Suprapubic skin (tissue), 4 donors: ENCODE data around the gene AKR7A2. TPM values are rescaled to one million over a fixed set of nuclear protein-coding genes. Genes with fewer than 3 reads are reported as not detected.
A peak's percentile ranks its signal among the peaks of the same experiment; 100 is the strongest.
"Not testable (repeated sequence)": the region's sequence is repeated elsewhere in the genome, so short reads cannot be mapped to it uniquely, and the experiment has no call there.

Experiments
- DNase-seq, 2 donors: peaks; one replicate each; pipeline ENCODE4 v3.0.0-alpha.2; 2019; ENCODE audit warnings: low spot score in 2 of 2
- H3K27ac ChIP-seq: fragments of 200-600 bp; sonication (generic); one replicate; pipeline ENCODE4 v1.5.1; 2019
- H3K27me3 ChIP-seq: fragments of 200-600 bp; sonication (generic); one replicate; pipeline ENCODE4 v1.5.1; 2019
- H3K36me3 ChIP-seq: fragments of 200-600 bp; sonication (generic); one replicate; pipeline ENCODE4 v1.5.1; 2019
- H3K4me1 ChIP-seq: fragments of 200-600 bp; sonication (generic); one replicate; pipeline ENCODE4 v1.5.1; 2019
- H3K4me3 ChIP-seq: fragments of 200-600 bp; sonication (generic); one replicate; pipeline ENCODE4 v1.5.1; 2019; ENCODE audit warnings: mild to moderate bottlenecking
- H3K9me3 ChIP-seq: fragments of 200-600 bp; sonication (generic); one replicate; pipeline ENCODE4 v1.5.1; 2019
- CTCF ChIP-seq, 2 donors: fragments of 200-600 bp in 1 of 2; fragments of 450-650 bp in 1 of 2; sonication (generic) in 1 of 2; IDR thresholded peaks; one replicate each; pipeline ENCODE4 v1.5.1; 2016 to 2019; ENCODE audit warnings: antibody characterized with exemption in 2 of 2, mild to moderate bottlenecking in 1 of 2, moderate library complexity in 1 of 2
- EP300 ChIP-seq: sonication (generic); formaldehyde crosslinking; IDR thresholded peaks from one replicate; pipeline ENCODE4 v1.6.1; 2017; ENCODE audit warnings: antibody characterized with exemption
- POLR2A ChIP-seq, 2 donors: fragments of 450-650 bp; IDR thresholded peaks; one replicate each; pipeline ENCODE4 v1.6.1; 2017; ENCODE audit warnings: antibody characterized with exemption in 2 of 2, mild to moderate bottlenecking in 2 of 2, moderate library complexity in 2 of 2
- POLR2AphosphoS5 ChIP-seq, 3 donors: sonication (generic); formaldehyde crosslinking; IDR thresholded peaks; one replicate each; pipeline ENCODE4 v1.6.1; 2017; ENCODE audit warnings: antibody characterized with exemption in 3 of 3
- WGBS: methylation state at CpG from one replicate; pipeline ENCODE4 v1.1.5; 2018; 5-methylcytosine and 5-hydroxymethylcytosine counted together
- total RNA-seq, 4 donors: library from RNA; depleted of rRNA; stranded (reverse); fragments of >200 nt; gene quantifications; one replicate each; pipeline ENCODE4 v1.1.0, GENCODE V29; 2016

Gene AKR7A2
- total RNA-seq, 4 donors from 2014 or later, result 64.8 to 95.6 (median 69.4) TPM

- no peak for DNase-seq
- WGBS, result 80% methylated on average over 8 of the region's 8 CpGs
- H3K27ac ChIP-seq, result no peak overlapping the region
- peaks cover 9% of the 10 kb centered on the region for H3K4me1 ChIP-seq
- H3K9me3 ChIP-seq, result no peaks in the 10 kb centered on the region
- peaks cover 17% of the 10 kb centered on the region for H3K36me3 ChIP-seq
- H3K27me3 ChIP-seq, result no peaks in the 10 kb centered on the region
- H3K4me3 ChIP-seq, result no peak overlapping the region
- TF ChIP-seq POLR2AphosphoS5 (IDR thresholded peaks at IDR 0.05) (no peak), CTCF (IDR thresholded peaks at IDR 0.05) (no peak), EP300 (no peak), POLR2A (IDR thresholded peaks at IDR 0.05) (no peak)
These were observed 27.1 kb downstream of the AKR7A2 start for GRCh38 chr1:19284881-19285280.

DNA sequence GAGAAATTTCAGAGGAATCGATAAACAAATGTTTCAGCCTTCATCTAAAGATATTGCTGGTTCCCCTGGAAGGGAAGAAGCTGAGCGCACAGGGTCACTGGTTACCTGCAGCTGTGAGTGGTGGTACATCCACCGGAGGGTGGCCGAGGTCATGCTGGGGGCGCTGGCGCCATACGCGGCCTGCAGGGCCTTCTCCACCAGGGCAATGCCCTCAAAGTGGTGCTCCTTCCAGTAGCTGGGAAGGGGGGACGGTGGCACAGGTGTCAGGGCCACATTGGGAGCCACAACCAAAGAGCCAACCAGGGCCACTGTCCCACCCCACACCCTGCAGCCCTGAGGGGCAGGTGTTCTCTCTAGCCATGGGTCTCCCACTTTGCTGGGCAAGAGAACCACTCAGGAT is 28.1 kb downstream of the AKR7A2 start:
- TF ChIP-seq POLR2AphosphoS5 (IDR thresholded peaks at IDR 0.05) (no peak), POLR2A (IDR thresholded peaks at IDR 0.05) (no peak), EP300 (no peak), CTCF (IDR thresholded peaks at IDR 0.05) (no peak)
- no peaks in the 10 kb centered on the region for H3K27me3 ChIP-seq
- H3K9me3 ChIP-seq, result no peaks in the 10 kb centered on the region
- DNase-seq, result no peak
- H3K27ac ChIP-seq, result no peak overlapping the region
- H3K36me3 ChIP-seq, result peaks cover 17% of the 10 kb centered on the region
- H3K4me1 ChIP-seq, result peaks cover 4% of the 10 kb centered on the region
- WGBS, result 96% methylated on average over 9 of the region's 9 CpGs
- H3K4me3 ChIP-seq, result no peak overlapping the region

DNA sequence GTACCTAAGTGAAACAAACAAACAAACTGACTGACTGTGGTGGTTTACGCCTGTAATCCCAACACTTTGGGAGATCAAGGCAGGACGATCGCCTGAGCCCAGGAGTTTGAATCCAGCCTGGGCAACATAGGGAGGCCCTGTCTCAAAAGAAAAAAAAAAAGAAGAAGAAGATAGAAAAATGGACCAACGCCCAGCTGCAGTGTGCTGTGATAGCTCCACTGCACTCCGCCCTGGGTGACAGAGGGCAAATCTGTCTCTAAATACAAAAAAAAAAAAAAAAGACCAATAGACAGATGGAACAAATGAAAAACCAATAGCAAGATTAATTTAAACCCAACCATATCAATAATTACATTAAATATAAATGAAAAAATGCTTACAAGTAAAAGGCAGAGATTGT is 37.3 kb downstream of the AKR7A2 start:
- DNase-seq, result no peak
- H3K27me3 ChIP-seq, result peaks cover 5% of the 10 kb centered on the region
- TF ChIP-seq CTCF (IDR thresholded peaks at IDR 0.05), result no peak
- no peak for TF ChIP-seq EP300
- TF ChIP-seq POLR2A (IDR thresholded peaks at IDR 0.05), result no peak
- no peak for TF ChIP-seq POLR2AphosphoS5 (IDR thresholded peaks at IDR 0.05)
- H3K27ac ChIP-seq, result no peak overlapping the region
- no peak overlapping the region for H3K4me3 ChIP-seq
- 87% methylated on average over 5 of the region's 5 CpGs for WGBS
- H3K36me3 ChIP-seq, result no peaks in the 10 kb centered on the region
- H3K4me1 ChIP-seq, result peaks cover 4% of the 10 kb centered on the region
- peaks cover 5% of the 10 kb centered on the region for H3K9me3 ChIP-seq

GRCh38 chr1:19273844-19274531 is 38.0 kb downstream of the AKR7A2 start:
- 14% methylated on average over 10 of the region's 66 CpGs for WGBS
- not testable (repeated sequence) for H3K36me3 ChIP-seq

GRCh38 chr1:19273106-19273843 is 38.7 kb downstream of the AKR7A2 start:
- Histone ChIP-seq H3K4me1 (peaks cover 4% of the 10 kb centered on the region), H3K27ac (no peak overlapping the region), H3K36me3 (no peaks in the 10 kb centered on the region), H3K4me3 (peak overlapping the region; percentile 26), H3K9me3 (peaks cover 5% of the 10 kb centered on the region), H3K27me3 (peaks cover 5% of the 10 kb centered on the region)
- peak in 1 of 2 donors; percentile 35 for DNase-seq
- TF ChIP-seq POLR2A (IDR thresholded peaks at IDR 0.05), result no peak
- no peak for TF ChIP-seq EP300
- no peak for TF ChIP-seq CTCF (IDR thresholded peaks at IDR 0.05)
- no peak for TF ChIP-seq POLR2AphosphoS5 (IDR thresholded peaks at IDR 0.05)
- WGBS, result 86% methylated on average over 19 of the region's 22 CpGs

More at GRCh38 chr1:19273844-19274531, 38.0 kb downstream of the AKR7A2 start:
- not testable (repeated sequence) for H3K27ac ChIP-seq, H3K4me1 ChIP-seq, H3K9me3 ChIP-seq, H3K27me3 ChIP-seq
- DNase-seq, result peak in 1 of 2 donors; percentile 32
- peak overlapping the region; percentile 26 for H3K4me3 ChIP-seq
